CD14-positive monocyte (primary cell): ENCODE data around the gene RAB11A. TPM values are rescaled to one million over a fixed set of nuclear protein-coding genes. Genes with fewer than 3 reads are reported as not detected.

Source experiments
- DNase-seq, 3 donors: peaks; one replicate each; pipeline ENCODE4 v3.0.0-alpha.2; 2011 to 2022
- H2AFZ ChIP-seq: 2 replicates; pipeline ENCODE4 v1.6.0; 2012; ENCODE audit warnings: mild to moderate bottlenecking, low read depth, low read length, inconsistent platforms; ENCODE audit not compliant: insufficient read depth, poor library complexity, severe bottlenecking
- H3K27ac ChIP-seq, 2 donors: 1 replicate in 1 of 2; 2 replicates in 1 of 2; pipeline ENCODE4 v1.5.1; 2012 to 2013; ENCODE audit warnings: low read length in 2 of 2, control low read depth in 1 of 2, inconsistent platforms in 1 of 2, low read depth in 1 of 2, mild to moderate bottlenecking in 1 of 2
- H3K27me3 ChIP-seq, 2 donors: one replicate each; pipeline versions ENCODE4 v1.6.0 to v1.6.1; 2011 to 2013; ENCODE audit warnings: low read length in 2 of 2; ENCODE audit not compliant: control insufficient read depth in 2 of 2, insufficient read depth in 2 of 2
- H3K36me3 ChIP-seq, 2 donors: replicated peaks in 1 of 2; 1 replicate in 1 of 2; 2 replicates in 1 of 2; pipeline versions ENCODE4 v1.5.1 to v1.6.1; 2012 to 2013; ENCODE audit warnings: low read length in 2 of 2, control low read depth in 1 of 2, inconsistent platforms in 1 of 2, mild to moderate bottlenecking in 1 of 2; ENCODE audit not compliant: insufficient read depth in 2 of 2, control insufficient read depth in 1 of 2
- H3K4me1 ChIP-seq, 2 donors: 1 replicate in 1 of 2; 2 replicates in 1 of 2; pipeline versions ENCODE4 v1.5.1 to v1.6.1; 2012 to 2013; ENCODE audit warnings: low read length in 2 of 2, control low read depth in 1 of 2, inconsistent platforms in 1 of 2, mild to moderate bottlenecking in 1 of 2, moderate library complexity in 1 of 2; ENCODE audit not compliant: insufficient read depth in 2 of 2, control insufficient read depth in 1 of 2
- H3K4me2 ChIP-seq: replicated peaks from 2 replicates; pipeline ENCODE3; 2012; ENCODE audit warnings: low read length, moderate library complexity, mild to moderate bottlenecking; ENCODE audit not compliant: poor library complexity, severe bottlenecking; ENCODE audit errors: extremely low read depth
- H3K4me3 ChIP-seq, 3 experiments: fragments of 200-600 bp in 1 of 3; sonication (generic) in 1 of 3; replicated peaks in 1 of 3; 1 replicate in 2 of 3; 2 replicates in 1 of 3; pipeline ENCODE4 v1.5.1; 2011 to 2013; ENCODE audit warnings: low read length in 3 of 3, mild to moderate bottlenecking in 3 of 3, control low read depth in 2 of 3, low read depth in 2 of 3, inconsistent platforms in 1 of 3, moderate library complexity in 1 of 3
- H3K79me2 ChIP-seq: 2 replicates; pipeline ENCODE4 v1.6.0; 2012; ENCODE audit warnings: mild to moderate bottlenecking, control low read depth, inconsistent platforms, low read length, moderate library complexity; ENCODE audit not compliant: insufficient read depth
- H3K9ac ChIP-seq: 2 replicates; pipeline ENCODE4 v1.6.0; 2017; ENCODE audit warnings: low read length, mild to moderate bottlenecking; ENCODE audit not compliant: insufficient read depth, poor library complexity, severe bottlenecking
- H3K9me3 ChIP-seq, 2 donors: replicated peaks in 1 of 2; 1 replicate in 1 of 2; 2 replicates in 1 of 2; pipeline versions ENCODE4 v1.5.1 to v1.6.1; 2012 to 2013; ENCODE audit warnings: low read length in 2 of 2, control low read depth in 1 of 2; ENCODE audit not compliant: control insufficient read depth in 1 of 2, insufficient read depth in 1 of 2
- H4K20me1 ChIP-seq: 2 replicates; pipeline ENCODE4 v1.6.0; 2012; ENCODE audit warnings: mild to moderate bottlenecking, low read length, control low read depth, moderate library complexity; ENCODE audit not compliant: insufficient read depth
- H3K27ac Mint-ChIP-seq, 7 donors: one replicate each; pipeline ENCODE4 v1.8.0; 2020; ENCODE audit warnings: mild to moderate bottlenecking in 7 of 7, mixed read lengths in 7 of 7, moderate library complexity in 6 of 7, inconsistent platforms in 2 of 7
- H3K27me3 Mint-ChIP-seq, 3 donors: one replicate each; pipeline ENCODE4 v1.8.0; 2021 to 2022; ENCODE audit warnings: low read depth in 3 of 3, mild to moderate bottlenecking in 3 of 3, mixed read lengths in 3 of 3, moderate library complexity in 3 of 3, inconsistent platforms in 1 of 3
- H3K36me3 Mint-ChIP-seq, 2 donors: one replicate each; pipeline ENCODE4 v1.8.0; 2020; ENCODE audit warnings: mixed read lengths in 2 of 2, inconsistent platforms in 1 of 2, mild to moderate bottlenecking in 1 of 2
- H3K4me1 Mint-ChIP-seq: one replicate; pipeline ENCODE4 v1.8.0; 2020; ENCODE audit warnings: mild to moderate bottlenecking, mixed read lengths
- H3K4me3 Mint-ChIP-seq, 2 donors: one replicate each; pipeline ENCODE4 v1.8.0; 2020; ENCODE audit warnings: mild to moderate bottlenecking in 2 of 2, mixed read lengths in 2 of 2, moderate library complexity in 1 of 2
- H3K9me3 Mint-ChIP-seq, 7 donors: one replicate each; pipeline ENCODE4 v1.8.0; 2020 to 2022; ENCODE audit warnings: mixed read lengths in 7 of 7, mild to moderate bottlenecking in 6 of 7, moderate library complexity in 6 of 7, inconsistent platforms in 2 of 7
- WGBS: methylation state at CpG from one replicate; pipeline ENCODE4 v1.1.5; 2013; ENCODE audit warnings: missing lambda C conversion rate; ENCODE audit not compliant: insufficient coverage; 5-methylcytosine and 5-hydroxymethylcytosine counted together
- intact Hi-C, 2 donors: fragments of 100-400 bp; cut with micrococcal nuclease; formaldehyde crosslinking; loops; one replicate each; pipeline versions ENCODE4 v1.15.0 to v1.15.1; 2023
- polyA plus RNA-seq, 3 donors: library from polyadenylated mRNA; depleted of rRNA in 1 of 3; unstranded in 2 of 3; stranded (reverse) in 1 of 3; fragments of 300-500 nt in 2 of 3; fragments of >200 nt in 1 of 3; fragmentation: Illumina TruSeq in 2 of 3; gene quantifications; 1 replicate in 2 of 3; 2 replicates in 1 of 3; pipeline ENCODE4 v1.2.3, GENCODE V29; 2012 to 2021
- TF ChIP-seq, protein P1 (sequence below): fragments of 200-600 bp; IDR thresholded peaks from one replicate; pipeline ENCODE4 v1.8.0; 2022; ENCODE audit warnings: antibody characterized with exemption, mild to moderate bottlenecking

RAB11A gene
- polyA plus RNA-seq, 3 donors: 180 to 310 (median 300) TPM

DNA sequence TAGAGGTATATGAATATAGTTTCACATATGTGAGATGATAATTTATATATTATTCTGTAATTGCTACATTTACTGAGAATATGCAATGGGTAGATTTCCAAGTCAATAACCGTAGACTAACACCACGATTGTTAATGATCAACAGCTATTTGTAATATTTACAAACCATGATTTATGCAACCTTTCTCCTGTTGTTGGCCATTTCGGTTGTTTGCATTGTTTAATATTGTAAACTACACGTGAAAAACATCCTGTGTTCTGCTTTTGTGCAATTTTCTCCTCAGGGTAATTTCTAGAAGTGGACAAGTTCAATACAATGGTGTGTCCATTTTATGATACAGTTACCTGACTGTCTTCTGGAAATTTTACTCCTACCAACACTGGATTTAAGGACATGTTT is 29.3 kb upstream of the RAB11A start:
- peaks cover 49% of the 10 kb centered on the region for H3K4me1 Mint-ChIP-seq
- no peaks in the 10 kb centered on the region for H3K27me3 Mint-ChIP-seq
- Histone ChIP-seq H3K36me3 (no peaks in the 10 kb centered on the region), H3K4me2 (no peak overlapping the region), H3K9me3 (no peaks in the 10 kb centered on the region), H3K79me2 (no peaks in the 10 kb centered on the region), H4K20me1 (no peaks in the 10 kb centered on the region), H3K27ac (no peak overlapping the region), H3K9ac (no peak overlapping the region), H3K4me1 (peaks cover 57 to 69% of the 10 kb centered on the region in 2 donors), H2AFZ (no peak overlapping the region), H3K27me3 (no peaks in the 10 kb centered on the region), H3K4me3 (no peak overlapping the region)
- WGBS: 100% methylated on average over 1 of the region's 4 CpGs
- no peak overlapping the region for H3K27ac Mint-ChIP-seq
- H3K9me3 Mint-ChIP-seq: peaks cover 0 to 4% (median 0%) of the 10 kb centered on the region in 7 donors
- no peaks in the 10 kb centered on the region for H3K36me3 Mint-ChIP-seq
- DNase-seq: no peak
- no peak overlapping the region for H3K4me3 Mint-ChIP-seq
- intact Hi-C loops: no loop called here
- TF ChIP-seq, protein P1, sequence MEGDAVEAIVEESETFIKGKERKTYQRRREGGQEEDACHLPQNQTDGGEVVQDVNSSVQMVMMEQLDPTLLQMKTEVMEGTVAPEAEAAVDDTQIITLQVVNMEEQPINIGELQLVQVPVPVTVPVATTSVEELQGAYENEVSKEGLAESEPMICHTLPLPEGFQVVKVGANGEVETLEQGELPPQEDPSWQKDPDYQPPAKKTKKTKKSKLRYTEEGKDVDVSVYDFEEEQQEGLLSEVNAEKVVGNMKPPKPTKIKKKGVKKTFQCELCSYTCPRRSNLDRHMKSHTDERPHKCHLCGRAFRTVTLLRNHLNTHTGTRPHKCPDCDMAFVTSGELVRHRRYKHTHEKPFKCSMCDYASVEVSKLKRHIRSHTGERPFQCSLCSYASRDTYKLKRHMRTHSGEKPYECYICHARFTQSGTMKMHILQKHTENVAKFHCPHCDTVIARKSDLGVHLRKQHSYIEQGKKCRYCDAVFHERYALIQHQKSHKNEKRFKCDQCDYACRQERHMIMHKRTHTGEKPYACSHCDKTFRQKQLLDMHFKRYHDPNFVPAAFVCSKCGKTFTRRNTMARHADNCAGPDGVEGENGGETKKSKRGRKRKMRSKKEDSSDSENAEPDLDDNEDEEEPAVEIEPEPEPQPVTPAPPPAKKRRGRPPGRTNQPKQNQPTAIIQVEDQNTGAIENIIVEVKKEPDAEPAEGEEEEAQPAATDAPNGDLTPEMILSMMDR: no peak

DNA sequence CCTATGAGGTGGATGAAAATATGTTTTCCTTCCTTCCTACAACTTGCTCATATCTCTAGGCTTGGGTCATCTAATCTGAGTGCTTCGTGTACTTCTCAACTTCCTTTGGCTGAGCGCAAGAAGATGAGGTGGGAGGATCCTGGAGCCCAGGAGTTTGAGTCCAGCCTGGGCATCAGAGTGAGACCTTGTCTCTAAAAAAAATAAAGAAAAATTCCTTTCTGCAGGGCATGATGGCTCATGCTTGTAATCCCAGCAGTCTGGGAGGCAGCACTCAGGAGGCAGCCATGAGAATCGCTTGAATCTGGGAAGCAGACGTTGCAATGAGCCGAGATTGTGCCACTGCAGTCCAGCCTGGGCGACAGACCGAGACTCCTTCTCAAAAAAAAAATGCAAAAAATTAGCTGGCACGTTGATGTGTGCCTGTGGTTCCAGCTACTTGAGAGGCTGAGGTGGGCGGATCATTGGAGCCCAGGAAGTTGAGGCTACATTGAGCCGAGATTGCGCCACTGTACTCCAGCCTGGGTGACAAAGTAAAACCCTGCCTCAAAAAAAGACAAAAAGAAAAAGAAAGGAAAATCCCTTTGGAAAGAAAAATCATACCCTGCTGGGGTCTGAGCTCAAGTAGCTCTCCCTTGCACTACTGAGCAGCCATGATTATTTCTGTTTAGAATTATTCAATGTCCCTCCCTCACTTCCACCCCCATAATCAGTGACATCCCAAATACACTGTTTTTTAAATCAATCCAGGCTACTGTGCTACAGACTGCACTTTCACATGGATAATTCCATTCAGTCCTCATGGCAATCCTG is 28.0 kb upstream of the RAB11A start:
- no peaks in the 10 kb centered on the region for H3K79me2 ChIP-seq
- peak overlapping the region; percentile 70 to 74 for H3K27ac ChIP-seq
- peaks cover 35% of the 10 kb centered on the region for H3K4me1 Mint-ChIP-seq
- H3K36me3 ChIP-seq: no peaks in the 10 kb centered on the region
- H3K4me2 ChIP-seq: peak overlapping the region; percentile 75
- H3K4me3 ChIP-seq: peak overlapping the region; percentile 35 to 73 (median 35)
- peak overlapping the region; percentile 56 for H3K9ac ChIP-seq
- H3K27me3 Mint-ChIP-seq: no peaks in the 10 kb centered on the region
- TF ChIP-seq, protein P1: no peak
- H3K27me3 ChIP-seq: no peaks in the 10 kb centered on the region
- whole genome bisulfite sequencing: 16% methylated on average over 7 of the region's 11 CpGs
- peaks cover 46 to 58% of the 10 kb centered on the region in 2 donors for H3K4me1 ChIP-seq
- peak overlapping the region; percentile 79 to 92 (median 90) for H3K27ac Mint-ChIP-seq
- no peaks in the 10 kb centered on the region for H4K20me1 ChIP-seq
- peak overlapping the region; percentile 79 to 92 for H3K4me3 Mint-ChIP-seq
- no peaks in the 10 kb centered on the region for H3K36me3 Mint-ChIP-seq
- peak overlapping the region; percentile 82 for H2AFZ ChIP-seq
- peak in 2 of 3 donors; percentile 35 to 50 for DNase-seq
- intact Hi-C loops: no loop called here
- H3K9me3 Mint-ChIP-seq: peaks cover 0 to 4% (median 0%) of the 10 kb centered on the region in 7 donors
- no peaks in the 10 kb centered on the region for H3K9me3 ChIP-seq
